ENCODE results near the gene TFDP1.

GRCh38 chr13:113630296-113630695 lies 45.7 kb downstream of the TFDP1 start:
- TF ChIP-seq POLR2A (IDR thresholded peaks at IDR 0.05) (no peak), POLR2AphosphoS5 (IDR thresholded peaks at IDR 0.05) (no peak)
